ENCODE results near the gene CSNK1G2.

The CSNK1G2 gene

DNA sequence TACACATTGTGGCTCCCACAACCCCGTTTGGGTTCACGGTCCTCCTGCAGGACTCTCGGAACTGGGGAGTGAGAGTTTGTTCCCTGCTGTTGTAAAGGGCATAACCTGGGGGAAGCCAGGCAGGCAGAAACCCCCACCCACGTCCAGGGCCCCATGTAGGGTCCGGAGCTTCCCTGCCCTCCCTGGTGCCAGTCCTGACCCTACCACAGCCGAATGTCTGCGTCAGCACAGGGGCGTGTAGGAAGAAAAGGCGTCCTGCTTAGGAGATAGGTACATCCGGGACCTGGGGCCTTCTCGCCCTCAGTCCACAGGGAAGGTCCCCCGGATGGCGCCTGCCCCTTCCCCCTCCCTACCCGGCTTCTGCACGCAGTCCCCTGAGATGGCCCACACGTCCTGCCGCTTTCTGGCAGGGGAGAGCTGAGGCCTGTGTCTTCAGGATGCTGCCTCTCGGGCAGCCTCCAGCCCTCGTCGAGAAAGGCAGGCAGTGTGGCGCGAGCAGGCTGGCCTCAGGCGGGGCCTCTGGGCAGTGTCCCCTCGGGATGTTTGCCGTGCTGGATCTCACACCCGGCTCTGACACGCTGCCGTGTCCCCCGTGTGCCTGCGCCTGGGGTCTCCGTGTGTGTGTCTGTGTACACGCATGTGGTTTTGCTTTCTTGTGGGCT is 19.1 kb downstream of the CSNK1G2 start:
- Histone ChIP-seq H3K4me3 (ENCODE audit: control insufficient read depth in 1 of 7, extremely low read depth in 1 of 7, insufficient read depth in 4 of 7, low read depth in 2 of 7, low read length in 6 of 7) (no peak overlapping the region), H3K36me3 (ENCODE audit: control insufficient read depth in 4 of 4, insufficient read depth in 4 of 4, low read length in 3 of 4) (peaks cover 0 to 23% (median 9%) of the 10 kb centered on the region in 4 experiments), H3K27ac (ENCODE audit: insufficient read depth in 1 of 2, low read depth in 1 of 2, low read length in 2 of 2, poor library complexity in 1 of 2, severe bottlenecking in 2 of 2) (no peak overlapping the region), H3K4me1 (ENCODE audit: control extremely low read depth in 1 of 4, control insufficient read depth in 4 of 4, insufficient read depth in 4 of 4, low read length in 3 of 4) (peaks cover 0 to 2% (median 0%) of the 10 kb centered on the region in 4 experiments), H3K9me3 (ENCODE audit: control extremely low read depth in 1 of 5, control insufficient read depth in 4 of 5, insufficient read depth in 2 of 5, low read depth in 1 of 5, low read length in 4 of 5) (no peaks in the 10 kb centered on the region), H3K27me3 (replicated peaks in 2 of 5; ENCODE audit: control insufficient read depth in 4 of 5, insufficient read depth in 5 of 5, low read length in 4 of 5) (no peaks in the 10 kb centered on the region)
- ChIA-PET CTCF (no interaction called here), POLR2A (no interaction called here)
- WGBS (ENCODE audit: insufficient coverage), result 96% methylated on average over 31 of the region's 32 CpGs
- no peak for DNase-seq

DNA sequence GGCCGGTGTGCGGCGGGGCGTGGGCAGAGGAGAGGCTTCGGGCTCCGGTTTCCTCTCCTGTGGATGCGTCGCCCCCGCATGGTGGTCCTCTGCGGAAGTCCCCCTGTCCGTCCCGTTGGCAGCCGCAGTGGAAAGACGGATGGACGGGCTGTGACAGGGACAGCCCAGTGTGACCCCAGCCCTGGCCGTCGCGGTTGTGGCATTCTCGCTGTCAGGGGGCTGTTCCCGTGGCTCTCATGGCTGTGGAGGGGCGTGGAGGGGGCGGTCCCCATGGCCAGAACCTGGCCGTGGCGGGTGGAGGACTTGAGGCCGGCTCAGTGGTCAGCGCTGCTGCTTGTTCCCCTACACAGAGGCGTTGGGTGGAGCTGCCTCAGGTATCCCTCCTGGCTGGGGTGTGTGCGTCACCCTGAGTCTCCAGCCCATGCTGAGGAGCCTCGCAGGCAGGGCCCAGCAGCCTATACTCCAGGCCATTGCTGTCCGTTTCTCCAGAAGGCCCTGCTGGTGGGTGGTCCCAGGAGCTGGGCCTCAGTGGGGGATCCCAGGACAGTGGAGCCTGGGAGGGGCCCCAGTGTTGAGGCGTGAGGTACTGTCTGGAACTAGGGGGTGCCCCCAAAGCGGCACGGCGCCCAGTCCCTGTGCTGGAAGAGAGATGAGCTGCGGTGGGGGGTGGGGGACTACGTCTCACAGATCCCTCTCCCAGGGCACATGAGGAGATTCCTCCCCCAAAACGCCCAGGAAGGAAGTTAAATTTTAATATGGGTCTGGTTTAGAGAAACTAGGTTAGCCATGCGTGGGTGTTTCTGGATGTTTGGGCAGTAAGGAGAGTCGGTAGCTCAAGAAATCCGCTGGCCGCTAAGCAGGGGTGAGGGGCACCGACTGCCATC is 20.3 kb downstream of the CSNK1G2 start:
- Histone ChIP-seq H3K4me3 (ENCODE audit: control insufficient read depth in 1 of 7, extremely low read depth in 1 of 7, insufficient read depth in 4 of 7, low read depth in 2 of 7, low read length in 6 of 7) (no peak overlapping the region), H3K4me1 (ENCODE audit: control extremely low read depth in 1 of 4, control insufficient read depth in 4 of 4, insufficient read depth in 4 of 4, low read length in 3 of 4) (peaks cover 0 to 2% (median 0%) of the 10 kb centered on the region in 4 experiments), H3K36me3 (ENCODE audit: control insufficient read depth in 4 of 4, insufficient read depth in 4 of 4, low read length in 3 of 4) (peaks cover 2 to 19% (median 11%) of the 10 kb centered on the region in 4 experiments), H3K9me3 (ENCODE audit: control extremely low read depth in 1 of 5, control insufficient read depth in 4 of 5, insufficient read depth in 2 of 5, low read depth in 1 of 5, low read length in 4 of 5) (no peaks in the 10 kb centered on the region), H3K27me3 (replicated peaks in 2 of 5; ENCODE audit: control insufficient read depth in 4 of 5, insufficient read depth in 5 of 5, low read length in 4 of 5) (no peaks in the 10 kb centered on the region), H3K27ac (ENCODE audit: insufficient read depth in 1 of 2, low read depth in 1 of 2, low read length in 2 of 2, poor library complexity in 1 of 2, severe bottlenecking in 2 of 2) (no peak overlapping the region)
- no peak for DNase-seq
- POLR2A ChIA-PET, result interaction anchor here (0.6 kb wide), 1 partner anchor 461 kb away, joined by 3 read pairs; no protein-coding TSS in a partner anchor
- 95% methylated on average over 27 of the region's 42 CpGs for WGBS (ENCODE audit: insufficient coverage)
- CTCF ChIA-PET, result interaction anchor here (1.2 kb wide), 1 partner anchor 16 kb away, joined by 4 read pairs; no protein-coding TSS in a partner anchor

DNA sequence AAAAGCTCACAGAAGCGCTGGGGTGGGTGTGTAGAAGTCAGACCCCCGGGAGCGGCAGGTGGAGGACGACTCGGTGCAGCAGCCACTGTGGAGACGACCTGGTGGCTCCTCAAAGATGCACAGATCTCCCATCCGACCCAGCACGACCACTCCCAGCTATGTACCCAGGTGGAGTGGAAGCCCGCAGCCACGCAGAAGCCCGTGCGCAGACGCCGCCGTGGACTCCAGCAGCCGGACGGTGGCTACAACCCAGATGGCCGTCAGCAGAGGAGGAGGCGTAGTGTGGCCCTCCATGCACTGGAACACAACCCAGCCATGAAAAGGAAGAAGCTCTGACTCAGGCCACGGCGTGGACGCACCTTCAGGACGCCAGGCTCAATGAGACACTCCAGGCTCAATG is 21.7 kb downstream of the CSNK1G2 start:
- no peak overlapping the region for H3K27ac ChIP-seq (ENCODE audit: insufficient read depth in 1 of 2, low read depth in 1 of 2, low read length in 2 of 2, poor library complexity in 1 of 2, severe bottlenecking in 2 of 2)
- no peaks in the 10 kb centered on the region for H3K9me3 ChIP-seq (ENCODE audit: control extremely low read depth in 1 of 5, control insufficient read depth in 4 of 5, insufficient read depth in 2 of 5, low read depth in 1 of 5, low read length in 4 of 5)
- no peak for DNase-seq
- 98% methylated on average over 22 of the region's 23 CpGs for WGBS (ENCODE audit: insufficient coverage)
- peaks cover 0 to 4% (median 1%) of the 10 kb centered on the region in 4 experiments for H3K4me1 ChIP-seq (ENCODE audit: control extremely low read depth in 1 of 4, control insufficient read depth in 4 of 4, insufficient read depth in 4 of 4, low read length in 3 of 4)
- H3K27me3 ChIP-seq (replicated peaks in 2 of 5; ENCODE audit: control insufficient read depth in 4 of 5, insufficient read depth in 5 of 5, low read length in 4 of 5), result no peaks in the 10 kb centered on the region
- ChIA-PET POLR2A (interaction anchor here (0.6 kb wide), 1 partner anchor 43 kb away, joined by 4 read pairs; no protein-coding TSS in a partner anchor), CTCF (interaction anchor here (0.7 to 0.9 kb wide), 2 partner anchors 20 to 45 kb away, joined by 3 read pairs; no protein-coding TSS in a partner anchor)
- H3K36me3 ChIP-seq (ENCODE audit: control insufficient read depth in 4 of 4, insufficient read depth in 4 of 4, low read length in 3 of 4), result peaks cover 0 to 29% (median 8%) of the 10 kb centered on the region in 4 experiments
- H3K4me3 ChIP-seq (ENCODE audit: control insufficient read depth in 1 of 7, extremely low read depth in 1 of 7, insufficient read depth in 4 of 7, low read depth in 2 of 7, low read length in 6 of 7), result no peak overlapping the region

DNA sequence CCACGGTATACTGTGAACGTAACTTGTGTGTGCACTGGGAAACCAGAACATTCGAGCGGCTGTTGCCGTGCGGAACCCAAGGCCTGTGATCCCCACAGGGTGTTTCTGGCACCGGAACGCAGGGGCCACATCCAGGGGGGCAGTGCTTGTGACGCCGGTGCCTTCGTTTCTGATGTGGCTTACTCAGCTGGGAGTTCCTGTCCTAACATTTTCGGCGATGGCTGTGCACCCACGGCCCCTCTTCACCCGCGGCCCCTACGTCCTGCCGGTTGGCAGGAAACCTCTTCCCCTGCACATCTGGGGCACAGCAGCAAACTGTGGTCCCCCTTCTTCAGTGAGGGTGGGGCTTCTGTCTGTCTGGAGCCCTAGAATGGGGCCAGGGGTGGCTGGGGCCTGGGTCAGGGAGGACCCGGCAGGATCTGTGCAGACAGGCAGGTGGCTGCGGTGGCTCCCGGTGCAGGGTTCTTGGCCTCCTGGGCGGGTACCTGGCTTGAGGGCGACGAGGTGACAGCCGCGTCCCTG is 26.2 kb downstream of the CSNK1G2 start:
- Histone ChIP-seq H3K27me3 (replicated peaks in 2 of 5; ENCODE audit: control insufficient read depth in 4 of 5, insufficient read depth in 5 of 5, low read length in 4 of 5) (no peaks in the 10 kb centered on the region), H3K9me3 (ENCODE audit: control extremely low read depth in 1 of 5, control insufficient read depth in 4 of 5, insufficient read depth in 2 of 5, low read depth in 1 of 5, low read length in 4 of 5) (no peaks in the 10 kb centered on the region), H3K4me3 (ENCODE audit: control insufficient read depth in 1 of 7, extremely low read depth in 1 of 7, insufficient read depth in 4 of 7, low read depth in 2 of 7, low read length in 6 of 7) (no peak overlapping the region), H3K27ac (ENCODE audit: insufficient read depth in 1 of 2, low read depth in 1 of 2, low read length in 2 of 2, poor library complexity in 1 of 2, severe bottlenecking in 2 of 2) (no peak overlapping the region), H3K4me1 (ENCODE audit: control extremely low read depth in 1 of 4, control insufficient read depth in 4 of 4, insufficient read depth in 4 of 4, low read length in 3 of 4) (peaks cover 0 to 4% (median 0%) of the 10 kb centered on the region in 4 experiments), H3K36me3 (ENCODE audit: control insufficient read depth in 4 of 4, insufficient read depth in 4 of 4, low read length in 3 of 4) (peaks cover 2 to 57% (median 28%) of the 10 kb centered on the region in 4 experiments)
- CTCF ChIA-PET, result no interaction called here
- DNase-seq, result peak in 1 of 3 donors; percentile 12
- POLR2A ChIA-PET, result no interaction called here
- WGBS (ENCODE audit: insufficient coverage), result 69% methylated on average over 17 of the region's 26 CpGs

DNA sequence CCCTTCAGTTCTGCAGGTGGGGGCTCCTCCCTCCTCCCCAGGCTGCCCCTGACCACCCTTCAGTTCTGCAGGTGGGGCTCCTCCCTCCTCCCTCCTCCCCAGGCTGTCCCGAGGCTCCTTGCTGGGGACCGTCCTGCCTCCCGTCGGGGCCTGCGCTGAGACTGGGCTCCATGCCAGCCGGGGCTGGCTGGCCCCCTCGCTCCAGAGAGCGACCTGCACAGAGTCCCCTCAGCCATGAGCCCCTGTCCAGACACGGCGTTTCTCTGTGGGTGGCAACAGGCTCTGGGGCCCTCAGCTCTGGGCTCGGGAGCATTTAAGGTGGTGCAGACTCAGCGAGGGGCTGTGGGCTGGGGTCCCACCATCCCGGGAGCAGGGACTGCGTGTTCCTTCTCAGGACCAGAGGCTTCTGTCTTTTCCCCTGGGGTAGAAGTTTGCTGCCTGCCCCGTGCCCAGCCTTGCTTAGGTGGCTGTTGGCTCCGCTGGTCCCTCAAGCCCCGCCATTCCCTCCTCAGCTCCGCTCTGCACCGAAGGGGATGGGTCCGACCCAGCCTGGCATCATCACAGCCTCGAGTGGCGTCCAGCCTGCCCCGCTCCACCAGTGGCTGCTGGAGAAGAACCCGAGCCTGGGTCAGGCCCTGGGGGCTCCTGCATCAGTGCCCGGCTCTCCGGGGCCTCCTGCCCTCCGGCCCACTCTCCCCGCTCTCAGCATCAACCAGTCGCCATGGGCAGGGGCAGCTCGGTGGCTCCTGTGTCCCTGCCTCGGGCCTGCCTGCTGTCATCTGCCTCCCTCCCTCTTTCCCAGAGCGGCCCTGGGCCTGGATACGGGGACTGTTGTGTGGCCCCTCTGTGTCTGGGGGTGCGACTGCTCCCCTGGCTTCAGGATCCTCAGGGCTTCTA is 27.6 kb downstream of the CSNK1G2 start:
- H3K9me3 ChIP-seq (ENCODE audit: control extremely low read depth in 1 of 5, control insufficient read depth in 4 of 5, insufficient read depth in 2 of 5, low read depth in 1 of 5, low read length in 4 of 5), result no peaks in the 10 kb centered on the region
- H3K36me3 ChIP-seq (ENCODE audit: control insufficient read depth in 4 of 4, insufficient read depth in 4 of 4, low read length in 3 of 4), result peaks cover 2 to 56% (median 25%) of the 10 kb centered on the region in 4 experiments
- DNase-seq, result no peak
- H3K4me3 ChIP-seq (ENCODE audit: control insufficient read depth in 1 of 7, extremely low read depth in 1 of 7, insufficient read depth in 4 of 7, low read depth in 2 of 7, low read length in 6 of 7), result no peak overlapping the region
- ChIA-PET CTCF (interaction anchor here (1.2 kb wide), 1 partner anchor 17 kb away, joined by 4 read pairs; no protein-coding TSS in a partner anchor), POLR2A (no interaction called here)
- H3K4me1 ChIP-seq (ENCODE audit: control extremely low read depth in 1 of 4, control insufficient read depth in 4 of 4, insufficient read depth in 4 of 4, low read length in 3 of 4), result peaks cover 0 to 4% (median 0%) of the 10 kb centered on the region in 4 experiments
- H3K27ac ChIP-seq (ENCODE audit: insufficient read depth in 1 of 2, low read depth in 1 of 2, low read length in 2 of 2, poor library complexity in 1 of 2, severe bottlenecking in 2 of 2), result no peak overlapping the region
- WGBS (ENCODE audit: insufficient coverage), result 97% methylated on average over 31 of the region's 34 CpGs
- no peaks in the 10 kb centered on the region for H3K27me3 ChIP-seq (replicated peaks in 2 of 5; ENCODE audit: control insufficient read depth in 4 of 5, insufficient read depth in 5 of 5, low read length in 4 of 5)

DNA sequence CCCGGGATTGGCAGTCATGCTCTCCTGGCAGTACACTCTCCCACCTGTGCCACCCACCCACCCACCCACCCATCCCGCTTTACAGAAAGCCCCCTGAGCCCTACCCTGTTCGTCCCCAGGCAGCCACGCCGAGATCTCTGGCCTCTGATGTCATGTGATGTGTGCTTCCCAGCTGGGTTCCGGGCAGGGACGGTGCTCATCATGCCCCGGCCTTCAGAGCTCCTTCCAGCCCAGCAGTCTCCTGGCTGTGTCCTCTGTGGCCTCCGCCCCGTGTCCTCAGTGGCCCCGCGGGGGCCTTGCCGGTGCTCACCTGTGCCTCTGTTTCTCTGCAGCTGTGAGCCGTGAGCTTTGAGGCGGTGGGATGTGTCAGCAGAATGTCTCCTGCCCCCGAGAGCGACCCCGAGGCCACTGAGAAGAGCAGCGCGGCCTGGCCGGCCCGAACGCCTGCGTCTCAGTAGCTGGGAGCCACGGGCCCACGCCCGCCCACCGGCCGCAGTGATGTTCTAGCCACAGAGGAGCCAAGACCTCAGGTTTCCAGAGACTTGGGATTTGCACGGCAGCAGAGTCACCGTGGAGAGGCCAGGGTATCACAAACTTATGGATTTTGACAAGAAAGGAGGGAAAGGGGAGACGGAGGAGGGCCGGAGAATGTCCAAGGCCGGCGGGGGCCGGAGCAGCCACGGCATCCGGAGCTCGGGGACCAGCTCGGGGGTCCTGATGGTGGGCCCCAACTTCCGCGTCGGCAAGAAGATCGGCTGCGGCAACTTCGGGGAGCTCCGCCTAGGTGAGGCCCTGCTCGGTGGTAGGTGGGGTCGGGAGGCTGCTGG is 28.4 kb downstream of the CSNK1G2 start:
- DNase-seq, result no peak
- H3K27ac ChIP-seq (ENCODE audit: insufficient read depth in 1 of 2, low read depth in 1 of 2, low read length in 2 of 2, poor library complexity in 1 of 2, severe bottlenecking in 2 of 2), result no peak overlapping the region
- CTCF ChIA-PET, result interaction anchor here (1.2 kb wide), 1 partner anchor 17 kb away, joined by 4 read pairs; no protein-coding TSS in a partner anchor

More for the DNA sequence above, 28.4 kb downstream of the CSNK1G2 start:
- H3K9me3 ChIP-seq (ENCODE audit: control extremely low read depth in 1 of 5, control insufficient read depth in 4 of 5, insufficient read depth in 2 of 5, low read depth in 1 of 5, low read length in 4 of 5), result no peaks in the 10 kb centered on the region
- H3K4me1 ChIP-seq (ENCODE audit: control extremely low read depth in 1 of 4, control insufficient read depth in 4 of 4, insufficient read depth in 4 of 4, low read length in 3 of 4), result peaks cover 0 to 4% (median 0%) of the 10 kb centered on the region in 4 experiments
- H3K27me3 ChIP-seq (replicated peaks in 2 of 5; ENCODE audit: control insufficient read depth in 4 of 5, insufficient read depth in 5 of 5, low read length in 4 of 5), result no peaks in the 10 kb centered on the region
- no peak overlapping the region for H3K4me3 ChIP-seq (ENCODE audit: control insufficient read depth in 1 of 7, extremely low read depth in 1 of 7, insufficient read depth in 4 of 7, low read depth in 2 of 7, low read length in 6 of 7)
- H3K36me3 ChIP-seq (ENCODE audit: control insufficient read depth in 4 of 4, insufficient read depth in 4 of 4, low read length in 3 of 4), result peaks cover 3 to 57% (median 26%) of the 10 kb centered on the region in 4 experiments
- POLR2A ChIA-PET, result interaction anchor here (0.6 kb wide), 1 partner anchor 50 kb away, joined by 3 read pairs; no protein-coding TSS in a partner anchor
- WGBS (ENCODE audit: insufficient coverage), result 96% methylated on average over 45 of the region's 49 CpGs
